Brain microvascular endothelial cell (primary cell): ENCODE results near the gene NHLRC4.

Experiments
- DNase-seq: peaks from one replicate; pipeline ENCODE4 v3.0.0-alpha.2; 2020
- H3K27ac ChIP-seq: fragments of 250-450 bp; sonication (Bioruptor Pico); 2 replicates; pipeline ENCODE4 v1.5.1; 2020; ENCODE audit warnings: mild to moderate bottlenecking, moderate library complexity
- H3K27me3 ChIP-seq: fragments of 250-450 bp; sonication (Bioruptor Pico); replicated peaks from 2 replicates; pipeline ENCODE4 v1.5.1; 2020; ENCODE audit warnings: mild to moderate bottlenecking
- H3K36me3 ChIP-seq: fragments of 250-450 bp; sonication (Bioruptor Pico); replicated peaks from 2 replicates; pipeline ENCODE4 v1.5.1; 2020; ENCODE audit warnings: mild to moderate bottlenecking
- H3K4me3 ChIP-seq: 2 replicates; pipeline ENCODE4 v1.5.1; 2011; ENCODE audit warnings: low read depth, mild to moderate bottlenecking, control low read depth, low read length, moderate library complexity
- in situ Hi-C: cut with HindIII; loops from 2 replicates; pipeline ENCODE4 v1.10.0; 2017; ENCODE audit warnings: low sequenced_read_pairs, low pct_ligation_motif_present
- TF ChIP-seq, protein P1 (sequence below): IDR thresholded peaks from 2 replicates; pipeline ENCODE4 v1.5.1; 2011; ENCODE audit warnings: low read depth, mild to moderate bottlenecking, moderate library complexity, low read length, control low read depth, inconsistent platforms; ENCODE audit errors: missing control alignments

Gene NHLRC4

DNA sequence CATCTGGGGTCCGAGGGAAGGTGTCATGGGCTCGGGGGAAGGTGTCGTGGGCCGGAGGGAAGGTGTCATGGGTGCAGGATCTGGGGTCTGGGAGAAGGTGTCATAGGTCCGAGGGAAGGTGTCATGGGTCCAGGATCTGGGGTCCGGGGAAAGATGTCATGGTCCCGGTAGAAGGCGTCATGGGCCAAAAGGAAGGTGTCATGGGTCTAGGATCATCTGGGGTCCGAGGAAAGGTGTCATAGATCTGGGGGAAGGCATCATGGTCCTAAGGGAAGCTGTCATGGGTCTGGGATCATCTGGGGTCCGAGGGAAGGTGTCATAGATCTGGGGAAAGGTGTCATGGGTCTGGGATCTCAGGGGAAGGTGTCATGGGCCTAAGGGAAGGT lies 24.0 kb downstream of the NHLRC4 start:
- Histone ChIP-seq H3K27ac (no peak overlapping the region), H3K27me3 (no peaks in the 10 kb centered on the region), H3K4me3 (peak overlapping the region; percentile 77), H3K36me3 (no peaks in the 10 kb centered on the region)
- TF ChIP-seq, protein P1, sequence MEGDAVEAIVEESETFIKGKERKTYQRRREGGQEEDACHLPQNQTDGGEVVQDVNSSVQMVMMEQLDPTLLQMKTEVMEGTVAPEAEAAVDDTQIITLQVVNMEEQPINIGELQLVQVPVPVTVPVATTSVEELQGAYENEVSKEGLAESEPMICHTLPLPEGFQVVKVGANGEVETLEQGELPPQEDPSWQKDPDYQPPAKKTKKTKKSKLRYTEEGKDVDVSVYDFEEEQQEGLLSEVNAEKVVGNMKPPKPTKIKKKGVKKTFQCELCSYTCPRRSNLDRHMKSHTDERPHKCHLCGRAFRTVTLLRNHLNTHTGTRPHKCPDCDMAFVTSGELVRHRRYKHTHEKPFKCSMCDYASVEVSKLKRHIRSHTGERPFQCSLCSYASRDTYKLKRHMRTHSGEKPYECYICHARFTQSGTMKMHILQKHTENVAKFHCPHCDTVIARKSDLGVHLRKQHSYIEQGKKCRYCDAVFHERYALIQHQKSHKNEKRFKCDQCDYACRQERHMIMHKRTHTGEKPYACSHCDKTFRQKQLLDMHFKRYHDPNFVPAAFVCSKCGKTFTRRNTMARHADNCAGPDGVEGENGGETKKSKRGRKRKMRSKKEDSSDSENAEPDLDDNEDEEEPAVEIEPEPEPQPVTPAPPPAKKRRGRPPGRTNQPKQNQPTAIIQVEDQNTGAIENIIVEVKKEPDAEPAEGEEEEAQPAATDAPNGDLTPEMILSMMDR = no peak
- in situ Hi-C loops = no loop called here
- no peak for DNase-seq

DNA sequence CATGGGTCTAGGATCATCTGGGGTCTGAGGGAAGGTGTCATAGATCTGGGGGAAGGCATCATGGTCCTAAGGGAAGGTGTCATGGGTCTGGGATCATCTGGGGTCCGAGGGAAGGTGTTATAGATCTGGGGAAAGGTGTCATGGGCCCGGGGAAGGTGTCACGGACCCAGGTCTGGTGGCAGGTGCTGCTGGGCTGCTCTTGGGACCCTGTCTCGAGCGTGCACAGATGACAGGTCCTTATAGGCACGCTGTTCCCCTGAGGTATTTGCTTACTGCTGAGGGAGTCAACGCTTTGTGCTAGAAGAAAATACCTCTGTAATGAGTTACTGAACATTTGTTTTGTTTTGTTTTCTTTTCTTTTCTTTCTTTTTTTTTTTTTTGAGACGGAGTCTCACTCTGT lies 24.4 kb downstream of the NHLRC4 start:
- in situ Hi-C loops = no loop called here
- H3K27ac ChIP-seq = no peak overlapping the region

DNA sequence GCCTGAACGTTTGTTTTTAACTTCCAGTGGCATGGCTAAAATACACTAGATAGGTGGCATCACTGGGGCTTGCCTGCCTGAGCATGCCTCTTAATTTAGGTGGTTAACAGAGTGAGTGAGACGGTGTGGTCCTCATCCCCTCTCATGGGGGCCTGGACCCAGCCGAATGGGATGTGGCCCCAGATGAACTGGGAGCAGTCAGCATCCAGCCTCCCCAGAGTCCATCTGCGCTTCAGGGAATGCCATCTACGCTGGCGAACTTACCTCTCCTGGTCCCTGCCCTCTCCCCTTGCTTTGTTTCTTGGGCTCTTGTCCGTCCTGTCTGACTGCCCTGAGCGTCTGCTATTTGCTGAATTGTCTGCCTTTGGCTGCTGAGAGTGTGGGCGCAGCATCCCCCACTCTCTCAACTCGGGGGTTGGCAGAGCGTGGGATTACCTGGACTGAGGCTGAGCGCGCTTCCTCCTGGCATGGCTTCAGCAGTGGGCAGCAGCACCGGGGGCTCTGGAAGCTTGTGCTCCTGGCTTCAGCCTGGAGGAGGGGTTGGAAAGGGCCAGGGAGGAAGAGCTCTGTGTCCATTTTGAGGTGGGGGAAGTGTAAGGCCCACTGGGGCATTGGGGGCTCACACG lies 25.2 kb downstream of the NHLRC4 start:
- H3K36me3 ChIP-seq = no peaks in the 10 kb centered on the region
- DNase-seq = no peak
- in situ Hi-C loops = no loop called here
- H3K4me3 ChIP-seq = no peak overlapping the region
- TF ChIP-seq, protein P1 = no peak
- H3K27me3 ChIP-seq = no peaks in the 10 kb centered on the region
- no peak overlapping the region for H3K27ac ChIP-seq

More for the DNA sequence above, 24.4 kb downstream of the NHLRC4 start:
- no peaks in the 10 kb centered on the region for H3K27me3 ChIP-seq
- TF ChIP-seq, protein P1 = no peak
- no peak for DNase-seq
- H3K36me3 ChIP-seq = no peaks in the 10 kb centered on the region
- peak overlapping the region; percentile 77 for H3K4me3 ChIP-seq

DNA sequence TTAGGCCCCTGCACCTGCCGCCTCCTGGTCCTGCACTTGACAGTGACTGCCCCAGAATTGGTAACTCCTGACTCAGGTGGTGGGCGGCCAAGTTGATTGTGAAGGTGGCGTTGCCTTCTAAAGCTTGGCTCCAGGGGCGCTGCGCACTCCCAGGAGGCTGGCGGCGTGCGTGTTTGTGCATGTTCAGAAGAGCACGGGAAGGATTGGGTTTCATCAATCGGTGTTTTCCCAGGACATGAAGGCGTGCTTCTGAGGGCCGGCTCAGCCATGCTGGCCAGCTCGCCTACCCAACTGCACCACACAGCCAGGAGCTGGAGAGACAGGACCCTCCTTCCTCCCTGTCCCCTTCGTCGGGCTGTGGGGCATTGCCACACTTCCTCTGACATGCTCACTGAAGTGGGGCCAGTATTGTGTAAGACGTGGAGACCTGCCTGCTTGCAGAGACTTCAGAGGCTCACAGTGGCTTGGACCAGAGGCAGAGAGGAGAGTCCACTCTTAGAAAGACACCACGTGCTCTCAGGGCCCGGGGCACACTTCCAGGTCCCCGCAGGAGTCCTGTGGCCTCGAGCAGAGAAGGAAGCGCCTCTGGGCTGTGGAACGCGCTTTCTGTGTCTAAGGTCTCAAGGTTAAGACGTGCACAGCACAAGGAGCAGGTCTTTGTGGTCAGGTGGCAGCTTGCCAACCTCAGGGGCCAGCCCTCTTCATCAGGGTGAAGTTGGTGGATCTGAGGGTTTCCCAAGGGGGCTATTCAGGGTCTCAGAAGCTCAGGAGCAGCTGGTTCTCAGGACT lies 25.9 kb downstream of the NHLRC4 start:
- Histone ChIP-seq H3K27ac (no peak overlapping the region), H3K27me3 (no peaks in the 10 kb centered on the region), H3K36me3 (no peaks in the 10 kb centered on the region), H3K4me3 (no peak overlapping the region)
- TF ChIP-seq, protein P1 = no peak
- no peak for DNase-seq
- in situ Hi-C loops = no loop called here

DNA sequence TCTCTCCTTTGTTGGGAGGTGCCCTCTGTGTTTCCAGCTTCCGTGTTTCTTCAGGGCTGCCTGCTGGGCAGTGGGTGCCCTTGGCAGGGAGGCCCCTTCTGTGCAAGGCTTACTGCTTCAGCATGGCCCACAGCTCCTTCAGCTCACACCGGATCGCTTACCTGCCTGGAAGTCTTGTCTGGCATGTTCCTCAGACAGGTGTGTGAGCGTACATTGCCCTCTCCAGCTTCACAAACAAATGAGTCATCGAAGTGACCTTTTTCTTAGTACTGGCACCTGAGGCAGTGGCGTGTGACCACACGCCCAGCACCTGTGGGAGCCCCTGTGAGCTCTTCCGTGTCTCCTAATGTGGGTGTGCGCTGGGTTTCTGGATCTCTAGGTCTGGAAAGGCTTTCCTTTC lies 26.6 kb downstream of the NHLRC4 start:
- Histone ChIP-seq H3K27ac (no peak overlapping the region), H3K27me3 (no peaks in the 10 kb centered on the region), H3K4me3 (no peak overlapping the region), H3K36me3 (no peaks in the 10 kb centered on the region)
- DNase-seq = no peak
- TF ChIP-seq, protein P1 = no peak
- in situ Hi-C loops = no loop called here
